Brain pericyte (primary cell): ENCODE results near the gene C2orf72.
"Not testable (repeated sequence)": the region's sequence is repeated elsewhere in the genome, so short reads cannot be mapped to it uniquely, and the experiment has no call there.

Experiments used
- DNase-seq: peaks from one replicate; pipeline ENCODE4 v3.0.0-alpha.2; 2012; ENCODE audit warnings: low read depth, low spot score

Gene C2orf72

DNA sequence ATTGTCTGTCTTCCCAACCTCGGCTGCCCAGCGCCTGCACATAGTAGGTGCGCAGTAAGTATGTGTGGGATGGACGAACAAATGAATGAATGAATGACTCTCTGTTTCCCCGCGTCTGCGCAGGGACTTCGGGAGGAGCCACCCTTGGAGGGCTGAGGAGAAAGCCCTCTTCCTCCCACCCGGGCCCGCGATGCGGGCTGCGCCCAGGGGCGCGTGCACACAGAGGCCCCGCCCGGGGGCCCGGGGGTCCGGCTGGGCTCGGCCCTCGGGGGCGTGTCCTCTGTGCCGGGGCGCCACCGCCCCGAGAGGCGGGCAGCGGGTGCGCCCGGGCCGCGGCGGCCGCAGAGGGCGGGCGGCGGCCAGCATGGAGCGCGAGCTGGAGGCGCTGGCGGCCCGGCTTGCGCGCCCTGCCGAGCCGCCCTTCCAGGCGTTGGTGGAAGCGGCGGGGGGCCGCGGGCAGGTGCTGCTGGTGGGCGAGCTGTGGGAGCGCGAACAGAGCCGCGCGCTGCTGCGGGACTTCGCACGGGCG is at the start of gene C2orf72:
C2orf72 (plus strand) TSS at position 322 of the 529 bp plus-strand sequence; CDS start at position 365, 43 bp downstream.
- no peak for DNase-seq

DNA sequence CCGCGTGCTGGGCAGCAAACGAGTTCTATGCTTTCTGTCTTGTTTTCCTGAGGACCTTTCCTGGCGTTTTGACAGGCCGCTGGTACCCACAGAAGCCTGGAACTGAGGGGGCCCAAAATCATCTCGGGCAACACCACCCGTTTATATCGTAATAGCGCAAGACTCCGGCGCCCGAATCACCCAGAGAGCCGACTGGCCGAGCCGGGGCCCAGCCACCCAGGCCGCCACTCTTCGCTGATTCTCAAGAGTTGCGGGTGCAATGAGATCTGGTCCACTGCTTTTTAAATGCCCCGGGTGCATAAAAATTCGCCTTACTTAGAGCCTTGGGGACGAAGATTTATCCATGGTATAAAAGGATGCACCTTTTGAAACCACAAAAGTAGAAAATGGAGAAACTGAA is 47.6 kb upstream of the C2orf72 start:
- no peak for DNase-seq

DNA sequence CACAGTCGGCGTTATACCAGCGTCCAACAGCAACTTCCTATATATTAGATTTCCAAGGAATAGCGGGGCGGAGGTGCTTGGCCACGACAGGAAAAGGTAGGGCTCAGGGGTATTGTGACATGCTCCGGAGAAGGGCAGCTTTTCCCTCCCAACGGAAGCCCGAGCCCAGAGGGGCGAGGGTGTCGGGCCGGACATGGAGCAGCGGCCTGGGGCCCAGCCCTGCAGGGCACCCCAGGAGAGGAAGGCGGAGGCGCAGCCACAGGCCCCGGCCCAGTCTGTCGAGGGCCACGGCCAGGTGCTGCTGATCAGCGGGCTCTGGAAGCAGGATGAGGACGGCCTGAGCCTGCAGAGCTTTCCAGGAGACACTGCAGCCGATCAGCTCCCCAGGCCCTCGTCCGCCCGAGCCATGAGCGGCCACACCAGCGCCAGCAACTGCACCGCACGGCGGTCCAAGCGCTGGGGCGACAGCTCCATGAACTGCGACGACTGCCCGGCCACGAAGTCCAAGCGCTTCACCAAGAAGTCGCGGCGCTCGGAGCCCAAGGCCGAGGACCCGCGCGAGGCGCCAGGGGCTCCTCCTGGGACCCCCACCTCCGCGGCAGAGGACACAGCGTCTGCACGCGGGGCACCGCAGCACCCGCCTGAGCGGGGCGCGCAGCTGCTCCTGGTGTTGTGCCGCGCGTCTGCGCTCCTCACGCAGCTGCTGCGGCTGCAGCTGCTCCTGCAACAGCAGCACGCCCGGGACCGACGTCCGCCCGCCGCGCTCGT is 47.0 kb upstream of the C2orf72 start:
- DNase-seq = no peak

DNA sequence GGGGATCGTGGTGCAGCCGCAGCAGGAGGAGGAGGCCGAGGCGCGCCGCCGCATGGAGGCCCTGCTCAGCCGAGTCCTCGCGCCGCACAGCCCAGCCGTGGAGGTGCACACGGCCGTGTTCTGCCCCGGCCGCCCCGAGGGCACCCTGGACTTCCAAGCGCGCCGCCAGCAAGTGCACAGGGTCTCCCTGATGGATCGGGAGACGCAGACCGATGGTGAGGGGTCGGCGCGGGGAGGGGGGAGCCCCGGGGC is 46.5 kb upstream of the C2orf72 start:
- no peak for DNase-seq

DNA sequence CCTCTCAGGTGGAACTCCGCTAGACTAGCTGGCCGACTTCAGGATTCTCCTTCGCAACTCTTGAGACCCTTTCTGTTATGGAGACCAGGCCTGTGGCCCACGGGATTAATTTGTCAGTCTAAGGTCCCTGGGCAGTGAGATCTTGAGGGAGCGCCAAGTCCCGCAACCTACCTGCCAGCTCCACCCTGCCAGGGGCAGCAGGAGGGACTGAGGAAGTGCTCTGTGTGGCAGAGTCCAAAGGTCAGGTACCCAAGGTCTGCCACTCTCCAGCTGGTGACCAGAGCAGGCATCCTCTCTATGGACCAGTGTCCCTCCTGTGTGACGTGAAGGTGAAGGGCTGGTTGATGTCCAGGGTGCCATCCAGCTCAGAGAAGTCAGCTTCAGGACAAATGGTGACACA is 45.7 kb upstream of the C2orf72 start:
- DNase-seq = no peak

DNA sequence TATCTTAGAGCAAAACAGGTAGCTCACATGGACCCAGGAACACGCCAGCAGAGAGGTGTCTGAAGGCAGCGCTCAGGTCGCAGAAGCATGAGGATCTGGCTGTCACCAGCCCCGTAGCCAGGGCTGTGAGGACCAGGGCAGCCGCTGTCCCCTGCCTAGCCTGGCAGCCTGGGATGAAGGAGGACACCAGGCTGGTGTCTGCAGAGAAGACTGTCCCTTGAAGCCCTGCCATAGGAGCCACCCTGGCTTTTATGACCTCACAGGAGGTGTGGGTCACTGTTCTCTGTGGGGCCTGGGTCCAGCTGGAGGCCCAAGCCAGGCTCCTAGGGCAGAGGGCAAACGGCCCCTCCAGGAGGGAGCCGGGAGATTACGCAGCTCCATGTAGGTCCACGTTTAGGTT is 41.5 kb upstream of the C2orf72 start, which contains the start of gene SPATA3:
SPATA3 (plus strand) TSS at position 301 of the 400 bp plus-strand sequence. CDS start 113 bp downstream, outside the sequence.
- DNase-seq = no peak

DNA sequence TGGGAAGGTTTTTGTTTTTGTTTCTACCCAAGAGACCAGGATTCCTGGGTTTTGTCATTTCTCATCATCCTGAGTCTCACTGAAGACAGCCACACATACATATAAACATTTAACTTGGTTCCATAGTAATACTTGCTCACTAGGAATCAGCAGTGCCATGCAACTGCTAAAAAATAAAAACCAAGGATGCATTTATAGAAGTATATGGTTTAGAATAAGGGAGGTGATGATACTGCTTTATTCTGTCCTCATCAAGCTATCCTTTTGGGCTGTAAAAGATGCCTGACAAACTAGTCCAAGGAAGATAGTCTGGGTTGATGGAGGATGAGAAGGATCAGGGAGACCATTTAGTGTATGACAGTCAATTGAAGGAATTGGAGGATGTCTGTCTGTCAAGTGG is 40.7 kb upstream of the C2orf72 start:
- no peak for DNase-seq

DNA sequence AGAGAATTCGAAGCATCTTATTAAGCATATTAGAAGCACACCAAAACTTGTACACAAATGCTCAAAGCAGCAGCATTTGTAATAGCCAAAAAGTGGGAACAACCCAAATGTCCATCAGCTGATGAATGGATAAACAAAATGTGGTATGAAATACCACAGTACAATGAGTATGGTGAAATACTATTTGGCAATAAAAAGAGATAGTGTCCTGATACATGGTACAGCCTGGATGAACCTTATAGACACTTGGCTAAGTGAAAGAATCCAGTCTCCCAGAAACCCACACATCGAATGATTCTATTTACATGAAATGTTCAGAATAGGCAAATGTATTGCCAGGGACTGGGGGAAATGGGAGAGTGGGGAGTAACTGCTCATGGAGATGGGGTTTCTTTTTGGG is 38.4 kb upstream of the C2orf72 start:
- no peak for DNase-seq

DNA sequence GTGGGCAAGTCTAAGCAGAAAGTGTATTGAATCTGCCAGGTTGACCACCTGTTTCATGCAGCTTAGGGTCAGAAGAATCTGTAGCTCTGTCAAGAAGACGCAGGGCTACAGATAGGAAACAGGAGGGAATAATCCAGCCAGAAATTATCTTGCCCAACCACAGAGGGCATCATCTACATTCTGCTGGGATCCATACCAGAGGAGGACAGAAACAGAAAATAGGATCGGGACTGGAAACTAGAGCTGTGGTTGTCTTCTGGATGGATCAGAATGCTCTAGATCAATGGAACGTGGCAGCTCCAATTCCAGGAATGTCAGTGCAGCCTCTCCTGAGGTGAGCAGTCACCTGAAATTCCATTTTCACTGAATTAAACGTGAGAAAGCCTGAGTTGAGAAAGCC is 37.8 kb upstream of the C2orf72 start:
- no peak for DNase-seq

DNA sequence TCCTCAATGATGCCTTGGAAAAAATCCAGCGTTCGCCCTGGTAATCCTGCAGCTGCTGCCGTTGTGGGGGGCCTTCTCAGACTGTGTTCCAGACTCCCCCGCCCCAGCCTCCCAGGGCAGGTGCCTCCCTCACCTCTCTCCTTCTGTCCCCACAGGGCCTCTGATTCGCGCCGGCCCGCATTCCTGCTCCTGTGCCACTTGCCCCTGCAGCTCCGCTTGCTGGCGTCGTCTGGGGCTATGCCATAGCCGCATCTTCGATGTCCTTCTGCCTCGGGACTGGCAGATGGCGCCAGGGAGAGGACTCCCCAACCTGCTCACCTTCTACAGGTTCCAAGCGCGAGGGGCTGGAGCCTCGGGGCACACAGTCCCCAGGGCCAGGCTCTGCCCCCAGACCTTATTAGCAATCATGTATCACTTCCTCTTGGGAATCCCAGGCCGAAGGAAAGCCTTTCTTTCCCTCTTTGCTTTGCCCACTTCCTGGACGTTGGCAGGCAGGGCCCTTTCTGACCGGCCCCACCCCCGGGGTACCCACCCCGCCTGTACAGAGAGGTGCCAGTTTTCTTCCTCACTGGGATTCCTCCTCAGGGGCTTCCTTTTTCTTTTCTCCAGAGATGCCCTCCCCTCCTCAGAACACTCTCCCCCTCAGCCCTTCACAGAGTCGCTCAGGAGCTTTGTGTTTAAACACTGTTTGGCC is 37.0 kb upstream of the C2orf72 start:
- no peak for DNase-seq

DNA sequence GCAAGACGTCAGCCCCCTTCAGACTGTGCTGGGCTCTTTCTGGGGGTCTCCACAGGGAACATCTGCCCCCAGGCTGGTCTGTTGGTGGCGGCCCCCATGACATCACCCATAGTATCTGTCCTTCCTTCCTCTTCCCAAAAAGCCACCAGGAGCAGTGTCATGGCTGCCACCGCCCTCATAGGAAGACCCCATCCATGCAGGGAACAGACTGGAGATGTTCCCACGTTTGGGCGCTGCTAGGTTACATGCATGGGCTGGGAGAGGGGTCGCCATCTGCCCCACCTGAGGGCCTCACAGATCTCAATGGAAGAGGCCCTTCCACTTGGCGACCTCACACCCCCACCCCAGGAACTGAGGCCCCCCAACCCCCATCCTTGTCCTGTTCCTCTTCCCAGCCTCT is 36.3 kb upstream of the C2orf72 start:
- no peak for DNase-seq

DNA sequence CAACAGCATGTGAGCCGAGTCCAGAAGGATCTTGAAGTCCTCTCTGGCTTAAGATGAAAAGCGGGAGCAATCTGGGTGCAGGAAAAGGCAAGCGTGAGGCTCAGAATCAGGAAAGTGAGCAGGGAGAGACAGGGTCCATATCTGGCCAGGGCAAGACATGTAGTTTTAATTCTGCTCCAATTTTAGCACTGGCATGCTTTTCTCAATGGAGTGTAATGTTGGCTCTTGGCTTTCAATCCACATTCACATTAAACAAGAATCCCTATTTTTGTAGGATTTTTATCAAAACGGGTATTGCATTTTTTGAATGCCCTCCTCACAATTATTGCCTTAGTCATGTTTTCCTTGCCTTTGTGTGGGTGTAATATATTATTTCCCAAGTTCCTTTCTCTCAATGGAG is 35.4 kb upstream of the C2orf72 start:
- DNase-seq = no peak

DNA sequence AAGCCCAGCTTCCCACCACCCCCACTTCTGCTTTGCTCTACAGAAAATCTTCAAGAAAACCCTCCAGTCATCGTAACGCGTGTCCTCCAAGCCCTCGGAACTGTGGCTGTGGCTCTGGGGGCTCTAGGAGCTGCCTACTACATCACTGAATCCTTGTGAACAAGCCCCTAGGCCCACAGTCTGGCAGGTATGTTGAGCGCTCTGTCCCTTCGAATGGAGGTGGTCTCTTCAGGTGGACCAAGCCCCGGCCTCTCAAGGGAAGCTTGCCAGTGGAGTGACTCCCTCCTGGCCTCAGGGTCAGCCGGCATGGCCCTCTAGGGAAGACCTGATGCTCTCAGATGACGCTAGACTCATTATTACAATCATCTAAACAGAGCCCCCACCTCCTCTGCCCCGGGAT is 34.7 kb upstream of the C2orf72 start:
- DNase-seq = no peak

DNA sequence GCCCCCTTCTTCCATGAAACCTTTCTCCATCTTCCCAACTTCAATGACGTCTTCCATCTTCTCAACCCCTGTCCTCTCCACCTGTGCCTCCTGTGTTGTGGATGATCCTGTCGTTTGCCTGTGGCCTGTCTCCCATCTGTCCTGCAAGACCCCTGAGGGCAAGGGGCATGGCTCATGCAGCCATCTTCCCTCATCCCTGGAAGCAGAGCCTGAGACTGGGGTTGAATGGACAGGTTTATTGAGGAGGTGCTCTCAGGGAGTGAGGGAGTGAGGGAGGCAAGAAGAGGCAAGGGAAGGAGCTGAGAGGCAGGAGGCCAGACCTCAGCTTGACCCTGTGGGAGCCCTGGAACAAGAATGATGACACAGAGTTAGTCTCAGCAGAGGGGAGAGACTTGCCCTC is 34.1 kb upstream of the C2orf72 start:
- no peak for DNase-seq

DNA sequence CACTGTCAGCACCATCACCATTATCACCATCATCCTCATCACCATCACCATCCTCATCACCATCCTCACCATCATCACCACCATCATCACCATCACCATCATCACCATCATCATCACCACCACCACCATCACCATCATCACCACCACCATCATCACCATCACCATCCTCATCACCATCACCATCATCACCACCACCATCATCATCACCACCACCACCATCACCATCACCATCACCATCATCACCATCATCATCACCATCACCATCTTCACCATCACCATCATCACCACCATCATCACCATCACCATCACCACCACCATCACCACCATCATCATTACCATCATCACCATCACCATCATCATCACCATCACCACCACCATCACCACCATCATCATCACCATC is 32.4 kb upstream of the C2orf72 start:
- not testable (repeated sequence) for DNase-seq

DNA sequence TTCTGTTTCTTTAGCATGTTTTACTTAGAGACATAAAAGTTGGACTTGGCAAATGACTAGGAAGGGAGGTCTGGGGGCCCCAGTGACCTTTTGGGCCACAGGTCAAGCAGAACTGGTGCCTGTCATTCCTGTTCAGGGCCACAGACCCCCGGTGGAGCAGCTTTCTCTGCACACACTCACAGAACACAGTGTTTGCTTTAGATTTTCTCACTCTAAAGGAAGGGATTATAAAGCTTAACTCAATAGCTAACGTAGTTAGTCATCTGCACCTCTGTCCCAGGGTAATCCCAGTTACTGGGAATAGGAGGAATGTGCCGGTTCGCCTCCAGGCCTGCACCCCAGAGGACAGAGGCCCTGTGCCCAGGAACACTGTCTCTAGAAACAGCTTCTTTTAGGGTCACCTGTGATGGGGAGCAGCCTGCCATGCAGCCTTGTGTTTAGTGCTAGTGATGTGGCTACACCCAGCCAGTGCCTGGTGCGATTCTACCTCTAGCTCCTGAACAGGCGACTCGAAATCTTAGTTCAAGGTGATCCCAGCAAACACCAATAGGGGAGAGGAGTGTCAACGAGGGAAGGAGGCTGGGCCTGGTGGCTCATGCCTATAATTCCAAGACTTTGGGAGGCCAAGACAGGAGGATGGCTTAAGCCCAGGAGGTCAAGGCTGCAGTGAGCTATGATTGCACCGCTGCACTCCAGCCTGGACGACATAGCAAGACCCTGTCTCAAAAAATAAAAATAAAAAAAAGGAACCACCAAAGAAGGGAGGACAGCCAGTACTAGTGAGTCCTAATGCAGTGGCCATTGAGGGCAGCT is 29.8 kb upstream of the C2orf72 start:
- DNase-seq = no peak

DNA sequence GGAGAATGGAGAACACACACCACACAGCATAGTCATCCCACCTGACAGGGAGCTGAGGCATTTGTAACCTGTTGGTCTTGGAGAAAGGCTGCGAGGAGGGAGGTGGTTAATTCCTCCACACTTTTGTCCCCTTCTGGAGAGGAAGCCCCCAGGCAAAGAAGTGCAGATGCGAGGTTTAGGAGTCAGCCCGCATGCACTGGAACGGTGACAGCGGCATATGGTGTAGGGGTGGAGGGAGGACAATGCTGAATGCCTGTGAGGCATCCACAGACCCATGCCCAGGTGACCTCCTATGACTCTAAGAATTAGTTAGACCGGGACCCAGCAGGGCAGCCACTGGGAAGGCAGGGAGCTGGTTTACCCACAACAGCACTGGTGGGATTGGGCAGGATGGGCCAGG is 29.2 kb upstream of the C2orf72 start:
- DNase-seq = no peak

DNA sequence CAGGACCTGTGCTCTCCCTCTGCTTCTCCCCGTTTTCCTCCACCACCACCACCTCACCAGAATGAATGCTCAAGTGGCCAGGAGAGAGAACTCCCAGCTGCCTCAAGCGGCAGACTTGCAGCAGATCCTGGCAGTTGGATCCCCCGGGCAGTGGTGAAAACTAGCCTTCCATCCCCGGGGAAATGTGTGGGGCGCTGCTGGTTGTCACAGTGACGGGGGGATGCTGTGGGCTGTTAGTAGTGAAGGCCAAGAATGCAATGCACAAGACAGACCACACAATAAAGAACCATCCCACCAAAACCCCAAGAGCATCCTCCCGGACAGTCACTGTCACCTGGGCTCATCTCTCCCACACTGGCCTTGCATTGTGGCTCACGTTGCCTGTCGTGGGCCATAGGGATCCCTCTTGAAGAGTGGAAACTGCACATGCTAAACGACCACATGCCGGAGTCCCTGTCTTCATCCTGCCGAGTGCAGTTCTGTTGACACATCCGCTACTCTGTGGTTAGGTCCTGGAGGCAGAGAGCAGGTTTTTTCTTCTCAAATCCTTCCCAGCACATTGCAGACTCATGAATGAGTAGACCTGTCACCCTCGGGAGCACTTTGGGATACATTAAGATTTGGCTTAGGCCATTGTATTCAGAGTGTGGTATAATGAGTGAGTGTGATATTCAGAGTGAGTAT is 27.9 kb upstream of the C2orf72 start:
- DNase-seq = no peak

DNA sequence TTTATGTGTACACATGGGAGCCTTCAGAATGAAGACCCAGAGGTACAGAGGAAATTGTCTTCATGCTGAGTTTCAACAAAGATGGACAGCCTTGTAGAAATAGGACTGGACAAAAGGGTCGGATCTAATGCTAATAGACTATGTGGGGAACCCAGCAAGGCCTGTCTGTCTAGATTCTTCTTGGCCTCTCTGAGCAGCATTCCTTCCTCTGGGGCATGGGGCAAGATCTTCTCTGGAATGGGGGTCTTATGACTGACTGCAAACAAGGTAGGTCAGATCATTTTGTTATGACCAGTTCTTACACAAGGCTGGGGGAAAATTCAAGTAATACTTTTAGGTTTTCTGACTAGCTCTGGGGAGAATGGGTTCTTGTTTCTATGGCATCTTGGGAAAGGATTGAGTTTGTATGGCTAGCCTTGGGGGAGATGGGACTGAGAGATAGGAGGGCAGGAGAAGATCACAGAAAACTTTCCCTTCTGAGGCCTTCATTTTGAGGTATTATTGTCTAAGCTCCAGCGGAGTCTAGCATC is 27.1 kb upstream of the C2orf72 start:
- no peak for DNase-seq

DNA sequence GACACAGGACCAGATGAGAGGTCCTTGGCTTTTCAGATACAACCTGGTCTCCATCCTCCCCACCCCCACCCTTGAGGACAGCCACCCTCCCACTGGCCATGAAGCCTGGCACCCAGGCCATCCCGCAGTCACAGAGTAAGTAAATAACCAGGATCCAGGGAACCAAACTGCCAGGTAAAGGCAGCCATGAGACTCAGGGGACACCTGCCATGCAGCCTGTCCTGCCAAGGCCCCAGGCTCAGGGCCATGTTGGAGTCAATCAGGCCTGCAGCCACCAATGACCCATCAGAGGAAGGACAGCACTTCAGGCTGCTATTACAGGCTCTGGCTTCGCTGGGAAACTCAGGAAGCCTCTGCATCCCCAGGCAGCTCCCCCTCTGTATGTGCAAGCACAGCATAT is 25.8 kb upstream of the C2orf72 start:
- no peak for DNase-seq

DNA sequence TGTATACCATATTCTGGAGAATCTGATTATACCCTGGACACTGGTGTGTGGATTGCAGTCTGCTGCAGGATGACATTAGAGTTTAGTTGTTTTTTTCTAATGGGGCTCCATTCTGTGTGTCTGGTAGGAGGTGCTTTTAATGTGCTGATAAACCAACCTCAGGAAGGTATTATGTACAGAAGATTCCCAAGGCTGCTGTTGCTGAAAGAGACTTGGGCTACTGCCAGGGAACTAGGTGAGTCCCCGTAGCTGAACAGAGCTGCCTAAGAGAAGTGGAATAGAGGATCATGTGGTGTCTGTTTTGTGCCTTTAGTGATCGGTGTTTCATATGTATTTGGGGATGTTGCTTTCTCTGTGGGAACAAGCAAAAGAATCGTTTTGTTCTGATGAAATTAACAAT is 24.9 kb upstream of the C2orf72 start:
- DNase-seq = no peak

DNA sequence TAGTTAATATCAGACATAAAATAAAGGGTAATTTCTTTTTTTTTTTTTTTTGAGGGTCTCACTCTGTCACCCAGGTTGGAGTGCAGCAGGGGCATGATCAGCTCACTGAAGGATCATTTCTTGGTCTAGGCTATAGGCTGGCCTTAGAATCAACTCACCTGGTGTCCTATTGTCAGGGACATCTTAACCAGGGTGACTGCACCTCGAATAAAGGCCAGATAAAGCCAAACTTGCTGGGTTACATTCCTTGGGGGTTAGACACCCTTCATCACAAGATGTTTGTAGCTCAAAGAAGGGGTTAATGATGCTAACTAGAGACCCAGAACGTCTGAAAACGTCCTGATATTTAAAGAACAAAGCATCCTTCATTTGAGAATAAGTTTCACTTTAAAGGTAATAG is 23.5 kb upstream of the C2orf72 start:
- DNase-seq = no peak
